ENCODE data around the gene NUP210. TPM values are rescaled to one million over a fixed set of nuclear protein-coding genes. Genes with fewer than 3 reads are reported as not detected.
"Not testable (repeated sequence)": the region's sequence is repeated elsewhere in the genome, so short reads cannot be mapped to it uniquely, and the experiment has no call there.

The NUP210 gene
- total RNA-seq, 1 donor: not detected

DNA sequence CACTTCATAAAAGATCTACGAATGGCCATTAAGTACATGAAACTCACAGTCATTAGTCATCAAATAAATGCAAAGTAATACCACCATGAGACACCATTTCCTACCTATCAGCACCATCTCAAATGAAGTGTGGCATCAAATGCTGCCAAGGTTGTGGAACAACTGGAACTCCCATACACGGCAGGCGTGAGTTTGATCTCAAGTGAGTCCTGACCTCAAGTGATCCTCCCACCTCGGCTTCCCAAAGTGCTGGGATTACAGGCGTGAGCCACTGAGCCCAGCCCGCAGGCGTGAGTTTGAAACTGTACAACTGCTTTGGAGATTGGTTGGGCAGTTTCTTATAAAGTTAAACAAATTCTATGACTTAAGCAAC, 31.2 kb upstream of the NUP210 start:
- TF ChIP-seq, protein P1, sequence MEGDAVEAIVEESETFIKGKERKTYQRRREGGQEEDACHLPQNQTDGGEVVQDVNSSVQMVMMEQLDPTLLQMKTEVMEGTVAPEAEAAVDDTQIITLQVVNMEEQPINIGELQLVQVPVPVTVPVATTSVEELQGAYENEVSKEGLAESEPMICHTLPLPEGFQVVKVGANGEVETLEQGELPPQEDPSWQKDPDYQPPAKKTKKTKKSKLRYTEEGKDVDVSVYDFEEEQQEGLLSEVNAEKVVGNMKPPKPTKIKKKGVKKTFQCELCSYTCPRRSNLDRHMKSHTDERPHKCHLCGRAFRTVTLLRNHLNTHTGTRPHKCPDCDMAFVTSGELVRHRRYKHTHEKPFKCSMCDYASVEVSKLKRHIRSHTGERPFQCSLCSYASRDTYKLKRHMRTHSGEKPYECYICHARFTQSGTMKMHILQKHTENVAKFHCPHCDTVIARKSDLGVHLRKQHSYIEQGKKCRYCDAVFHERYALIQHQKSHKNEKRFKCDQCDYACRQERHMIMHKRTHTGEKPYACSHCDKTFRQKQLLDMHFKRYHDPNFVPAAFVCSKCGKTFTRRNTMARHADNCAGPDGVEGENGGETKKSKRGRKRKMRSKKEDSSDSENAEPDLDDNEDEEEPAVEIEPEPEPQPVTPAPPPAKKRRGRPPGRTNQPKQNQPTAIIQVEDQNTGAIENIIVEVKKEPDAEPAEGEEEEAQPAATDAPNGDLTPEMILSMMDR (IDR thresholded peaks at IDR 0.05; ENCODE audit: insufficient read depth, low read depth, low read length): no peak
- peak overlapping the region; percentile 72 for H3K4me3 ChIP-seq (ENCODE audit: low read depth, low read length)
- DNase-seq (ENCODE audit: low read depth): no peak

DNA sequence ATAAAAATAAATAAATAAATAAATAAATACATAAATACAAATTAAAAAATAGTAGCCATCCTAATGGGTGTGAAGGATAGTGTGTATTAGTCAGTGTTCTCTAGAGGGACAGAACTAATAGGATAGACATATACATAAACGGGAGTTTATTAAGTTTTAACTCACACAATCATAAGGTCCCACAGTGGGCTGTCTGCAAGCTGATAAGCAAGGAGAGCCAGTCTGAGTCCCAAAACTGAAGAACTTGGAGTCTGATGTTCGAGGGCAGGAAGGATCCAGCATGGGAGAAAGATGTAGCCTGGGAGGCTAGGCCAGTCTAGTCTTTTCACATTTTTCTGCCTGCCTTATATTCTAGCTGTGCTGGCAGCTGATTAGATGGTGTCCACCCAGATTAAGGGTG, 22.8 kb upstream of the NUP210 start:
- H3K4me3 ChIP-seq (ENCODE audit: low read depth, low read length); DNase-seq (ENCODE audit: low read depth): not testable (repeated sequence)

DNA sequence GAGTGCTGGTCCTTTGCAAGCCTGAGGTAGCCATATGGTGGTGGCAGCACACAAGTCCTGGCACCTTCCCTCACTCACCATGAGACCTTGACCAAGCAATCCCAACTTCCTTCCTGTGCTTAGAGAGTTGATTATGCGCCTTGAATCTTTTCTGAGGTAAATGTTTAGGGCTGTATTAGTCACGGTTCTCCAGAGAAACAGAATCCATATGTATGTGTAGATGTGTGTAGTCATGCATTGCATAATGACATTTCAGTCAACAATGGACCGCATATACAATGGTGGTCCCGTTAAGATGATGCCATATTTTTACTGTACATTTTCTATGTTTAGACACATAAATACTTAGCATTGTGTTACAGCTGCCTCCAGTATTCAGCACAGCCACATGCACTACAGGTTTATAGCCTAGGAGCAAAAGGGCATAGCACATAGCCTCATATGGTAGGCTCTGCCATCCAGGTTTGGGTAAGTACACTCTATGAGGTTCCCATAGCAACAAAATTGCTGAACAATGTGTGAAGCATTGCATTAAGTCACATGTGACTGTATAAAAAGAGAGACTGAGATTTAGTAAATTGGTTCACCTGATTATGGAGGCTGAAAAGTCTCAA, 20.2 kb upstream of the NUP210 start:
- no peak overlapping the region for H3K4me3 ChIP-seq (ENCODE audit: low read depth, low read length)
- DNase-seq (ENCODE audit: low read depth): no peak
- TF ChIP-seq, protein P1 (IDR thresholded peaks at IDR 0.05; ENCODE audit: insufficient read depth, low read depth, low read length): no peak

DNA sequence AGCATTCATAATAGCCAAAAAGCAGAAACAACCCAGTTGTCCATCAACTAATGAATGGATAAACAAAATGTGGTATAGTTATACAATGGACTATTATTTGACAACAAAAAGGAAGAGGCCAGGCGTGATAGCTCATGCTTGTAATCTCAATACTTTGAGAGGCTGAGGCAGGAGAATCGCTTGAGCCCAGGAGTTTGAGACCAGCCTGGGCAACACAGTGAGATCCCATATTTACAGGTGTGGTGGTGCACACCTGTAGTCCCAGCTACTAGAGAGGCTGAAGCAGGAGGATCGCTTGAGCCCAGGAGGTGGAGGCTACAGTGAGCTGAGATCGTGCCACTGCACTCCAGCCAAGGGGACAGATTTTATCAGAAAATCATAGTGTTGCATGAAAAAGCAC, 16.1 kb upstream of the NUP210 start:
- H3K4me3 ChIP-seq (ENCODE audit: low read depth, low read length); DNase-seq (ENCODE audit: low read depth): not testable (repeated sequence)

DNA sequence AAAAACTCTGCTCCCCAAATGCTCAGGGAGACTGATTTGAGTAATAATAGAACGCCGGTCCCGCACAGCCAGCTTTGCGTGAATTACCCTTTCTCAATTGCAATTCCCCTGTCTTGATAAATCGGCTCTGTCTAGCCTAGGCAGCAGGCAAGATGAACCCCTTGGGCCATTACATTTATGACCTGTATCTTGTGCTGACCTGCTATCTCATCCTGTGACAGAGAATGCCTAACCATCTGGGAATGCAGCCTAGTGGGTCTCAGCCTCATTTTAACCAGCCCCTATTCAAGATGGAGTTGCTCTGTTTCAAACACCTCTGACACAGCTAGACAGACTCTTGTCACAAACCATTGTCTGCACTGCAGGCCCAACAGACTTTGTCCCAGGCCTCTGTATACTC, 13.8 kb upstream of the NUP210 start:
- DNase-seq (ENCODE audit: low read depth): no peak
- H3K4me3 ChIP-seq (ENCODE audit: low read depth, low read length): no peak overlapping the region
- TF ChIP-seq, protein P1 (IDR thresholded peaks at IDR 0.05; ENCODE audit: insufficient read depth, low read depth, low read length): no peak

DNA sequence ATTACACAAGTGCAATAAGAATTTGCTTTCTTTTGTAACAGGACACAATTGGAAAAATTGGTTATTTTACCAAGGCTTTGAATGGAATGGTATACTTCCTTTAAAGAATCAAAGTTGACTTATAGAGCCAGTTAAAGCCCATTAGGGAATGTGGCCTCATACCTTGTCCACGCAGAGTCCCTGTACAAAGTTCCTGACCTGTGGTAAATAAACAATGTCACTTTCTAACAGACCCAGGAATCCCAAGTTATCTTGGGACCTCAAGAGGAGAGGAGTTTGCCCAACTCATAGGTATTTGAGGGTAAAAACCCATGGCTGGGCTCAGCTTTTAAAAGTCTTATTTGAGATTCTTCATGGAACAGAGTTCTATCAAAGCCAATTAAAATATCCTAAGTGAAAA, 12.0 kb upstream of the NUP210 start:
- no peak for DNase-seq (ENCODE audit: low read depth)
- TF ChIP-seq, protein P1 (IDR thresholded peaks at IDR 0.05; ENCODE audit: insufficient read depth, low read depth, low read length): no peak
- H3K4me3 ChIP-seq (ENCODE audit: low read depth, low read length): no peak overlapping the region

DNA sequence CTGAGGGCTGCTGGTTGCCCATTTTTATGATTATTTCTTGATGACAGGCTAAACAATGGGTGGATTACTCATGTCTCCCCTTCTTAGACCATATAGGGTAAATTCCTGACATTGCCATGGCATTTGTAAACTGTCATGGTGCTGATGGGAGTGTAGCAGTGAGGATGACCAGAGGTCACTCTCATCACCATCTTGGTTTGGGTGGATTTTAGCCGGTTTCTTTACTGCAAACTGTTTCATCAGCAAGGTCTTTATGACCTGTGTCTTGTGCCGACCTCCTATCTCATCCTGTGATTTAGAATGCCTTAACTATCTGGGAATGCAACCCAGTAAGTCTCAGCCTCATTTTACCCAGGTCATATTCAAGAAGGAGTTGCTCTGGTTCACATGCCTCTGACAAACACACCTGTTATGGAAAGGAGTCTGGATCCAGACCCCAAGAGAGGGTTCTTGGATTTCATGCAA, 10.3 kb upstream of the NUP210 start:
- H3K4me3 ChIP-seq (ENCODE audit: low read depth, low read length); DNase-seq (ENCODE audit: low read depth): not testable (repeated sequence)

DNA sequence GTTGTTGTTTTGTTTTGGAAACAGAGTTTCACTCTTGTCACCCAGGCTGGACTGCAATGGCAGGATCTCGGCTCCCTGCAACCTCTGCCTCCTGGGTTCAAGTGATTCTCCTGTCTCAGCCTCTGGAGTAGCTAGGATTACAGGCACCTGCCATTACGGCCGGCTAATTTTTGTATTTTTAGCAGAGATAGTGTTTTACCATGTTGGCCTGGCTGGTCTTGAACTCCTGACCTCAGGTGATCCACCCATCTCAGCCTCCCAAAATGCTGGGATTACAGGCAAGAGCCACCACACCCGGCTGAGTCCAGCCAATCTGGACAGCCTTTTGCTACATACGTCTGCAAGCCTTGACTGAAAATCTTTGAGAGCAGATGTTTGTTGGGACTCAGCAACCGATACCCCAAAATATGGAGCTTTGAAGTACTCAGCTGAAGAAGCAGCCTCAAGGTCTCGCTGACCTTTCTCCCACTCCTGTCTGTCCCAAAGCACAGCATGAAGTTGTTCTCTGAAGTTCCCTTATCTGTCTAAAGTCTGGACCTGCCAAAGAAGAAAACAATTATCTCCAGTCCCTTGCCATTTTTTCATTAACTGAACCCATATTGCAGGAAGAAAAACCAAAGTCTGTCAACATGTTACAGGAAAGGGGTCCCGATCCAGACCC, 9.6 kb upstream of the NUP210 start:
- no peak for DNase-seq (ENCODE audit: low read depth)
- TF ChIP-seq, protein P1 (IDR thresholded peaks at IDR 0.05; ENCODE audit: insufficient read depth, low read depth, low read length): no peak
- H3K4me3 ChIP-seq (ENCODE audit: low read depth, low read length): no peak overlapping the region

DNA sequence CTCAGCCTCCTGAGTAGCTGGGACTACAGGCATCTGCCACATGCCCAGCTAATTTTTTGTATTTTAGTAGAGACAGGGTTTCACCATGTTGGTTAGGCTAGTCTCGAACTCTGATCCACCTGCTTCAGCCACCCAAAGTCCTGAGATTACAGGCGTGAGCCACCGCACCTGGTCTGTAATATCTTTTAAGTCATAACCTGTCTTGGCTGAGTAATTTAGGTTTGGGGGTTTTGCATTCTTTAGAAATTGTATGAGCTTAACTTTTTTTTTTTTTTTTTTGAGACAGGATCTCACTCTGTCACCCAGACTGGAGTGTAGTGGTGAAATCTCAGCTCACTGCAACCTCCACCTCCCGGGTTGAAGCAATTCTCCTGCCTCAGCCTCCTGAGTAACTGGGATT, 8.6 kb upstream of the NUP210 start:
- DNase-seq (ENCODE audit: low read depth); H3K4me3 ChIP-seq (ENCODE audit: low read depth, low read length): not testable (repeated sequence)
